Activated naive CD4-positive, alpha-beta T cell treated with anti-CD3 and anti-CD28 coated beads, Interleukin-2, amount 50 U/mL, for 24 hours (primary cell): Measurements from ENCODE around the gene ZP2.
"Not testable (repeated sequence)": the region's sequence is repeated elsewhere in the genome, so short reads cannot be mapped to it uniquely, and the experiment has no call there.

Experiments used
- H3K27ac Mint-ChIP-seq: one replicate; pipeline ENCODE4 v1.8.0; 2021; ENCODE audit warnings: mild to moderate bottlenecking, mixed read lengths
- H3K27me3 Mint-ChIP-seq: one replicate; pipeline ENCODE4 v1.8.0; 2021; ENCODE audit warnings: mixed read lengths
- H3K36me3 Mint-ChIP-seq: one replicate; pipeline ENCODE4 v1.8.0; 2021; ENCODE audit warnings: mixed read lengths
- H3K4me1 Mint-ChIP-seq: one replicate; pipeline ENCODE4 v1.8.0; 2021; ENCODE audit warnings: mixed read lengths
- H3K4me3 Mint-ChIP-seq: one replicate; pipeline ENCODE4 v1.8.0; 2021; ENCODE audit warnings: mild to moderate bottlenecking, mixed read lengths
- H3K9me3 Mint-ChIP-seq: one replicate; pipeline ENCODE4 v1.8.0; 2021; ENCODE audit warnings: mixed read lengths

The ZP2 gene

DNA sequence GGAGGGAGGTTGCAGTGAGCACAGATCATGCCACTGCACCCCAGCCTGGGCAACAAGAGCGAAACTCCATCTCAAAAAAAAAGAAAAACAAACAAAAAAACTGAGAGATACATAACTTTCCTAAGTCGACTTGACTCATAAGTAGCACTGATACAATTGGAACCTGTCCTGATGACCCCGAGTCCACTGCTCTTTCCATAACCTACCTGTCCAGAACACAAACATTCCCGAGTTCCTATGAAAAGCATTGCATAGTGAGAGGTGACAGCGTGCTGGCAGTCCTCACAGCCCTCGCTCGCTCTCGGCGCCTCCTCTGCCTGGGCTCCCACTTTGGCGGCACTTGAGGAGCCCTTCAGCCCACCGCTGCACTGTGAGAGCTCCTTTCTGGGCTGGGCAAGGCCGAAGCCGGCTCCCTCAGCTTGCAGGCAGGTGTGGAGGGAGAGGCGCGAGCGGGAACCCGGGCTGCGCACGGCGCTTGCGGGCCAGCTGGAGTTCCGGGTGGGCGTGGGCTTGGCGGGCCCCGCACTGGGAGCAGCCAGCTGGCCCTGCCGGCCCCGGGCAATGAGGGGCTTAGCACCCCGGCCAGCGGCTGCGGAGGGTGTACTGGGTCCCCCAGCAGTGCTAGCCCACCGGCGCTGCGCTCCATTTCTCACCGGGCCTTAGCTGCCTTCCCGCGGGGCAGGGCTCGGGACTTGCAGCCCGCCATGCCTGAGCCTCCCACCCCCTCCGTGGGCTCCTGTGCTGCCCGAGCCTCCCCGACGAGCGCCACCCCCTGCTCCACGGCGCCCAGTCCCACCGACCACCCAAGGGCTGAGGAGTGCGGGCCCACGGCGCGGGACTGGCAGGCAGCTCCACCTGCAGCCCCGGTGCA is 59.0 kb downstream of the ZP2 start:
- H3K4me1 Mint-ChIP-seq, H3K27ac Mint-ChIP-seq, H3K9me3 Mint-ChIP-seq, H3K4me3 Mint-ChIP-seq, H3K36me3 Mint-ChIP-seq, H3K27me3 Mint-ChIP-seq: not testable (repeated sequence)

DNA sequence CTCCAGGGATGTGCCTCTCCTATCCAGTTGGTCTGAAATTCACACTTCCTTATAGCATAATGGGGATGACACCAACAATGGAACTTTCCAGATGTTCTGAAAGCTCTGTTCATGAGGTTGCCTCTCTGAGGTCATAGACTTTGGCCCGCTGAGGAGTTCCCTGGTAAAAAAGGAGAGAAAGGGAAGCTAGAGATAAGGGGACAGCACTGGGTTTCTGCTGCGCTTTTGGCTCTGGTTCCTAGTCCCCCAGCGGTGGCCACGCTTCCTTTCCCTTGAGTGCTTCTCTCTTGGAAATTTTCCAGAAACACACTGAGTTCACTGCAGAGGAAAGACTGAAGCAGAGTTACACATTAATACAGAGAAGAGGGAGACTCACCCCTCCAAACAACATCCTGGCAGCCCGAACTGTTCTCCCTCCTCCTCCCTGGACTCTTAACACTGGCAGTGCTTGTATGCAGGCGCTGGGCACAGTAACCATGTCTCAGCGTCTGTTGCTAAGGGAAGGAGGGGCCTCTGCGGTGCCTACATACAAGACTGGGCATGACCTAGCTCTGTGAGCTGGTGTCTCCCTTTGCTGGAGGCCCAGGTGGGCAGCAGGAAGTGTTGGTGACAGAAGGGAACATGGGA is 60.9 kb downstream of the ZP2 start, which contains the start of gene DNAH3:
DNAH3 (minus strand) TSS at position 472 of the 627 bp plus-strand sequence. CDS start 527 bp downstream, outside the sequence.
- Mint-ChIP-seq H3K27ac (no peak within 1 kb of the TSS), H3K36me3 (no peaks in the 10 kb centered on the region), H3K27me3 (no peaks in the 10 kb centered on the region), H3K9me3 (no peaks in the 10 kb centered on the region), H3K4me1 (no peaks in the 10 kb centered on the region), H3K4me3 (no peak within 1 kb of the TSS)
